NT2/D1 (cell line): ENCODE results near the gene DNAI2.

ENCODE experiments used
- SUZ12 ChIP-seq: IDR thresholded peaks from 2 replicates; pipeline ENCODE4 v1.6.1; 2011; ENCODE audit not compliant: insufficient read length, insufficient read depth; ENCODE audit errors: extremely low read depth
- YY1 ChIP-seq: IDR thresholded peaks from 2 replicates; pipeline ENCODE4 v1.6.1; 2011; ENCODE audit not compliant: insufficient read length, insufficient read depth
- ZNF274 ChIP-seq: IDR thresholded peaks from 2 replicates; pipeline ENCODE4 v1.6.1; 2011; ENCODE audit warnings: mild to moderate bottlenecking, low read depth, low read length

DNA sequence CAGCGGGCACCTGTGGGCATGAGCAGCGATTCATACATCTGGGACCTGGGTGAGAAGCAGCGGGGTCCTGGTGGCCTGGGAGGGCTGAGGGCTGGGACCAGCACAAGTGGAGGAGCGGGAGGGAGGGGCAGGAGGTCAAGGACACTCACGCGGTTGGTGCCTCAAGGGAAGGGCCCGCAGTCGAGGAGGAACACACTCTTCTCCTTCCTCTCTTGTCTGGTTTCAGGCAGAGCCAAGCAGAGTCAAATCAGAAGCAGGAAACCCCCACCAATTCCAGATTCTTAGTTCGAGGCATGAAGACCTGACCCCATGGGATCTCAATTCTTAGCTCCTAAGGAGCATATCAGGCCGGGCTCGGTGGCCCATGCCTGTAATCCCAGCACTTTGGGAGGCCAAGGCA, 15.7 kb downstream of the DNAI2 start:
- no peak for TF ChIP-seq YY1
- TF ChIP-seq ZNF274 = no peak
- no peak for TF ChIP-seq SUZ12
